Activated CD8-positive, alpha-beta T cell treated with anti-CD3 and anti-CD28 coated beads for 36 hours (primary cell): ENCODE data around the gene MSMB. TPM values are rescaled to one million over a fixed set of nuclear protein-coding genes. Genes with fewer than 3 reads are reported as not detected.
"Not testable (repeated sequence)": the region's sequence is repeated elsewhere in the genome, so short reads cannot be mapped to it uniquely, and the experiment has no call there.

ENCODE experiments used
- ATAC-seq: fragments of 200-7000 bp; cut with Tn5 transposase; one replicate; pipeline ENCODE4 v1.10.0; 2021; ENCODE audit warnings: mild to moderate bottlenecking, moderate library complexity
- CTCF ChIA-PET: fragments of 350-600 bp; sonication (Branson Sonifier 250); formaldehyde crosslinking; loops from one replicate; lab custom pipeline; 2021; ENCODE audit warnings: antibody characterized with exemption; lab: Charles Lee
- POLR2A ChIA-PET: fragments of 350-600 bp; sonication (Branson Sonifier 250); formaldehyde crosslinking; loops from one replicate; lab custom pipeline; 2021; ENCODE audit warnings: antibody characterized with exemption; lab: Charles Lee
- DNase-seq: peaks from one replicate; pipeline ENCODE4 v3.0.0-alpha.2; 2020
- H3K27ac Mint-ChIP-seq: one replicate; pipeline ENCODE4 v1.8.0; 2021; ENCODE audit warnings: mild to moderate bottlenecking, mixed read lengths
- H3K27me3 Mint-ChIP-seq: one replicate; pipeline ENCODE4 v1.8.0; 2021; ENCODE audit warnings: mixed read lengths
- H3K36me3 Mint-ChIP-seq: one replicate; pipeline ENCODE4 v1.8.0; 2021; ENCODE audit warnings: low read depth, mixed read lengths
- H3K4me1 Mint-ChIP-seq: one replicate; pipeline ENCODE4 v1.8.0; 2021; ENCODE audit warnings: low read depth, mixed read lengths
- H3K4me3 Mint-ChIP-seq: one replicate; pipeline ENCODE4 v1.8.0; 2021; ENCODE audit warnings: mild to moderate bottlenecking, moderate library complexity, mixed read lengths
- H3K9me3 Mint-ChIP-seq: one replicate; pipeline ENCODE4 v1.8.0; 2021; ENCODE audit warnings: mixed read lengths
- intact Hi-C: fragments of 100-400 bp; cut with micrococcal nuclease; formaldehyde crosslinking; loops from one replicate; pipeline ENCODE4 v1.10.0; 2022
- total RNA-seq, 2 experiments: library from RNA; stranded (reverse); gene quantifications; one replicate each; pipeline ENCODE4 v1.2.3, GENCODE V29; 2021
- TF ChIP-seq, protein P1 (sequence below): fragments of 200-600 bp; IDR thresholded peaks from one replicate; pipeline ENCODE4 v1.8.0; 2022; ENCODE audit warnings: antibody characterized with exemption, mild to moderate bottlenecking

MSMB gene
- total RNA-seq, 2 experiments from 2014 or later, result not detected

GRCh38 chr10:46006219-46006618 lies 39.9 kb downstream of the MSMB start:
- CTCF ChIA-PET, result interaction anchor here (1.4 kb wide), 1 partner anchor 15 kb away, joined by 4 read pairs; no protein-coding TSS in a partner anchor
- Mint-ChIP-seq H3K9me3 (no peaks in the 10 kb centered on the region), H3K4me3 (no peak overlapping the region), H3K27me3 (no peaks in the 10 kb centered on the region), H3K27ac (peak overlapping the region; percentile 71), H3K4me1 (no peaks in the 10 kb centered on the region), H3K36me3 (peaks cover 35% of the 10 kb centered on the region)
- POLR2A ChIA-PET, result interaction anchor here (1.9 kb wide), 1 partner anchor 13 kb away, joined by 10 read pairs; no protein-coding TSS in a partner anchor
- TF ChIP-seq, protein P1, sequence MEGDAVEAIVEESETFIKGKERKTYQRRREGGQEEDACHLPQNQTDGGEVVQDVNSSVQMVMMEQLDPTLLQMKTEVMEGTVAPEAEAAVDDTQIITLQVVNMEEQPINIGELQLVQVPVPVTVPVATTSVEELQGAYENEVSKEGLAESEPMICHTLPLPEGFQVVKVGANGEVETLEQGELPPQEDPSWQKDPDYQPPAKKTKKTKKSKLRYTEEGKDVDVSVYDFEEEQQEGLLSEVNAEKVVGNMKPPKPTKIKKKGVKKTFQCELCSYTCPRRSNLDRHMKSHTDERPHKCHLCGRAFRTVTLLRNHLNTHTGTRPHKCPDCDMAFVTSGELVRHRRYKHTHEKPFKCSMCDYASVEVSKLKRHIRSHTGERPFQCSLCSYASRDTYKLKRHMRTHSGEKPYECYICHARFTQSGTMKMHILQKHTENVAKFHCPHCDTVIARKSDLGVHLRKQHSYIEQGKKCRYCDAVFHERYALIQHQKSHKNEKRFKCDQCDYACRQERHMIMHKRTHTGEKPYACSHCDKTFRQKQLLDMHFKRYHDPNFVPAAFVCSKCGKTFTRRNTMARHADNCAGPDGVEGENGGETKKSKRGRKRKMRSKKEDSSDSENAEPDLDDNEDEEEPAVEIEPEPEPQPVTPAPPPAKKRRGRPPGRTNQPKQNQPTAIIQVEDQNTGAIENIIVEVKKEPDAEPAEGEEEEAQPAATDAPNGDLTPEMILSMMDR, result no peak
- DNase-seq (no peak), ATAC-seq (no peak)
- intact Hi-C loops, result no loop called here

GRCh38 chr10:46005383-46005782 lies 40.7 kb downstream of the MSMB start:
- peaks cover 34% of the 10 kb centered on the region for H3K36me3 Mint-ChIP-seq
- H3K4me1 Mint-ChIP-seq, result no peaks in the 10 kb centered on the region
- TF ChIP-seq, protein P1, result no peak
- POLR2A ChIA-PET, result interaction anchor here (1.0 to 1.1 kb wide), 2 partner anchors 13 to 19 kb away, joined by 4 read pairs; no protein-coding TSS in a partner anchor
- CTCF ChIA-PET, result interaction anchor here (0.7 to 1.0 kb wide), 3 partner anchors 10 to 224 kb away, joined by 3 to 4 read pairs (median 3); no protein-coding TSS in a partner anchor
- intact Hi-C loops, result no loop called here
- no peak overlapping the region for H3K27ac Mint-ChIP-seq
- no peak for ATAC-seq
- no peaks in the 10 kb centered on the region for H3K9me3 Mint-ChIP-seq
- H3K27me3 Mint-ChIP-seq, result no peaks in the 10 kb centered on the region
- no peak for DNase-seq
- no peak overlapping the region for H3K4me3 Mint-ChIP-seq

- H3K27me3 Mint-ChIP-seq, result no peaks in the 10 kb centered on the region
- H3K27ac Mint-ChIP-seq, result no peak overlapping the region
- H3K9me3 Mint-ChIP-seq, result no peaks in the 10 kb centered on the region
- DNase-seq (no peak), ATAC-seq (no peak)
- peaks cover 36% of the 10 kb centered on the region for H3K36me3 Mint-ChIP-seq
- POLR2A ChIA-PET, result interaction anchor here (1.0 to 1.1 kb wide), 2 partner anchors 13 to 20 kb away, joined by 4 read pairs; no protein-coding TSS in a partner anchor
- CTCF ChIA-PET, result interaction anchor here (0.7 to 1.0 kb wide), 3 partner anchors 11 to 225 kb away, joined by 3 to 4 read pairs (median 3); no protein-coding TSS in a partner anchor
- intact Hi-C loops, result no loop called here
- H3K4me1 Mint-ChIP-seq, result no peaks in the 10 kb centered on the region
- TF ChIP-seq, protein P1, result no peak
- no peak overlapping the region for H3K4me3 Mint-ChIP-seq
Measured at GRCh38 chr10:46004963-46005362, 41.1 kb downstream of the MSMB start.

- H3K4me3 Mint-ChIP-seq, result no peak overlapping the region
- no peaks in the 10 kb centered on the region for H3K4me1 Mint-ChIP-seq
- ATAC-seq (no peak), DNase-seq (no peak)
- peak overlapping the region; percentile 47 for H3K27ac Mint-ChIP-seq
- POLR2A ChIA-PET, result no interaction called here
- peaks cover 43% of the 10 kb centered on the region for H3K36me3 Mint-ChIP-seq
- TF ChIP-seq, protein P1, result no peak
- CTCF ChIA-PET, result interaction anchor here (2.3 kb wide), 1 partner anchor 15 kb away, joined by 5 read pairs; no protein-coding TSS in a partner anchor
- intact Hi-C loops, result no loop called here
- H3K27me3 Mint-ChIP-seq, result no peaks in the 10 kb centered on the region
- peaks cover 1% of the 10 kb centered on the region for H3K9me3 Mint-ChIP-seq
Measured at GRCh38 chr10:46002916-46003693, 43.0 kb downstream of the MSMB start.

DNA sequence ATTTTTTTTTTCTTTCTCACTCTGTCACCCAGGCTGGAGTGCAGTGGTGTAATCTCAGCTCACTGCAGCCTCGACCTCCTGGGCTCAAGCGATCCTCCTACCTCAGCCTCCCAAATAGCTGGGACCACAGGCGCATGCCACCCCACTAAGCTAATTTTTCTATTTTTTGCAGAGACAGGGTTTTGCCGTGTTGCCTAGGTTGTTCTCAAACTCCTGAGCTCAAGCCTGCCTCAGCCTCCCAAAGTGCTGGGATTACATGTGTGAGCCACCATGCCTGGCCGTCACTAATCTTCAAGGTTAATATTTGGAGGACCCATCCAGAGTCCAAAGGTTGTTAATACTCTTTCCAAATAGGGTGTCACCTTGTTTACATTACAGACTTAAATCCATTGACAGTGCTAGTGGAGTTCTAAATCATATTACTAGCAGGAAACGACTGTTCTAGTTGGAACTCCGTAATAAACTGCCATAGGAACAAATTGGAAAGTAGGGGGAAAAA lies 43.8 kb downstream of the MSMB start:
- ChIA-PET POLR2A (interaction anchor here (1.3 kb wide), 1 partner anchor 15 kb away, joined by 3 read pairs; no protein-coding TSS in a partner anchor), CTCF (interaction anchor here (1.1 to 2.3 kb wide), 2 partner anchors 13 to 16 kb away, joined by 3 to 5 read pairs; no protein-coding TSS in a partner anchor)
- H3K27me3 Mint-ChIP-seq, H3K4me3 Mint-ChIP-seq, H3K9me3 Mint-ChIP-seq, H3K4me1 Mint-ChIP-seq, DNase-seq, ATAC-seq, intact Hi-C loops: not testable (repeated sequence)
- Mint-ChIP-seq H3K27ac (peak overlapping the region; percentile 48), H3K36me3 (peaks cover 45% of the 10 kb centered on the region)
